ENCODE measurements around the gene ADAMTS12.
"Not testable (repeated sequence)": the region's sequence is repeated elsewhere in the genome, so short reads cannot be mapped to it uniquely, and the experiment has no call there.

The ADAMTS12 gene

GRCh38 chr5:33592245-33592644, 299.5 kb downstream of the ADAMTS12 start:
- DNase-seq (ENCODE audit: low read depth): no peak

GRCh38 chr5:33588654-33589372, 303.0 kb downstream of the ADAMTS12 start:
- no peak for DNase-seq (ENCODE audit: low read depth)

DNA sequence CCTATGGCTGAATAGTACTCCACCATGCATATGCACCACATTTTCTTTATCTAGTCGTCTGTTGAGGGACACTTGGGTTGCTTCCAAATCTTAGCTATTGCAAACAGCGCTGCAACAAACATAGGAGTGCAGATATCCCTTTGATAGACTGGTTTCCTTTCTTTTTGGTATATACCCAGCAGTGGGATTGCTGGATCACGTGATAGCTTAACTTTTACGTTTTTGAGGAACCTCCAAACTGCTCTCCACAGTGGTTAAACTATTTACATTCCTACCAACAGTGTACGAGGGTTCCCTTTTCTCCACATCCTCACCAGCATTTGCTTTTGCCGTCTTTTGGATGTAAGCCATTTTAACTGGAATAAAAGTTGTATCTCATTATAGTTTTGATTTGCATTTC, 308.5 kb downstream of the ADAMTS12 start:
- no peak for DNase-seq (ENCODE audit: low read depth)

GRCh38 chr5:33582417-33582816, 309.4 kb downstream of the ADAMTS12 start:
- DNase-seq (ENCODE audit: low read depth): no peak

DNA sequence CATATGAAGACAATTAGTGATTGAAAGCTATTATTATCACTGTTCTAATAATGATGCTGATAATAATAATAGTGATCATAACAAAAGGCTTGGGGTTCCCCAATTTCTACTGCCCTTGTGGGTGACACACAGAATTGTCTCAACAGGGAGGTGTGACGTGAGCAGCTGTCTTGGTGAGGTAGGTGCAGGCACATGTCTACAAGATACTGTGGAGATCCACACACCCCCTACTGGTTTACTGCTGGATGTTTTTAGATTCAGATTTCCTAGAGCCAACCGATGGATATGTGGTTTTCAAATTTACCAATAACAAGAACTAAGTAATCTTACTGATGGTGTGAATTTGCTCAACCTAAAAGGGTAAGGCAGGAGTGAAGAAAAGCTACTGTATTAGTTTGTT, 312.0 kb downstream of the ADAMTS12 start:
- no peak for DNase-seq (ENCODE audit: low read depth)

- DNase-seq (ENCODE audit: low read depth): no peak
Measured at GRCh38 chr5:33579152-33579551, 312.6 kb downstream of the ADAMTS12 start.

DNA sequence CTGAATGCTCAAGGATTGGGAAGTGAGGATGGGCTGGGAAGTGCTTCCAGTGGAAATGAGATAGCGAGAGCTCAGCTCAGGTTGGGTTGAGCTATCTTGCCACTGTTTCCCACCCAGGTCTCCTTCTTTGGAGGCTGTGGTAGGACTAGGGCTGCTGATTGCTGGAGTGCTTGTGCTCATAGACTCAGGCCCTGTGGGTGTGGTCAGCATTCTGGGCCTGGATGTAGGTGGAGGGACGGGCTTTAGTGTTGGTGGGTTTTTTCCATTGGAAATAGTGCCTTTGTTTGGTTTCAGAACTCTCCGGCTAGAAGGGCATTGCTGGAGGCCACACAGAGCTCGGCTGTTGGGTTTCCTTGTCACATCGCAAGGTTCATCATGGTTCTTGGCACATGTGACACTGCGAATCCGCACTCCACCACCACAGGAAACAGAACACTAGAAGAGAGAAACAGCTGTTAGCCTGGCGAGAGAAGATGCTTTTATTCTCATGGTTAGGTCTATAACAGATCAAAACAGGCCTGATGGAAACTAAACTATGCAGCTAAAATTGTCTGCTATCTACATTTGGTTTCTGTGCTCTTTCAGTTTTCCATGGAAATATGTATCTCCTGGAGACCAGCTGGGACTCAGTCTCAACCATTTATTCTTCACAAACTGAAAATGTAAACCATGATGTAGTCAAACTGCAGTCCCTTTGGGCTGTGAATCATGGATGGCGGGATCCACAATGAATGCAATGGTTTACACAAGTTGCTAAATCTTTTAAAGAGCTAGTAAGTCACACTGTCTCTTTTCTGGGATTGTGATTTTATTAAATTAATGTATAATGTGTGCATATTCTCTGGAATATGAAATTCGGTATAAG, 314.8 kb downstream of the ADAMTS12 start:
- DNase-seq (ENCODE audit: low read depth): no peak

- no peak for DNase-seq (ENCODE audit: low read depth)
Measured at GRCh38 chr5:33565324-33565723, 326.5 kb downstream of the ADAMTS12 start.

GRCh38 chr5:33563983-33564908, 327.5 kb downstream of the ADAMTS12 start:
- DNase-seq (ENCODE audit: low read depth): peak; percentile 14

DNA sequence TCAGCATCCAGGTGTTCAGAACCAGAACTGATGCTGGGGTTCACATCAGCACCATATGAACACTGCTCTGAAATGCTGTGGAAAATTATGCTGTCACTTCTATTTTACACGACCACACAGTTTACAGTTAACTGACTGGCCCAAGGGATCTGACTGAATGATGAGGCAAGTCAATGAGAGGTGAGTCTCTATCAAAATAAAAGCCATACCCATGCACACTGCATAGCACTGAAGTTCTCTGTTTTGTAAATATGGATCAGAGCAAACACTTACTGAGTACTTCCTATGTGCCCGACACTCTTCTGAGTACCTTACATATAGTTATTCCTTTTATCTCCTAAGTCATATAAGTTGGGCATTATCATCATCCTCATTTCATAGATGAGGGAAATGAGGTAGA, 328.3 kb downstream of the ADAMTS12 start:
- DNase-seq (ENCODE audit: low read depth): no peak

DNA sequence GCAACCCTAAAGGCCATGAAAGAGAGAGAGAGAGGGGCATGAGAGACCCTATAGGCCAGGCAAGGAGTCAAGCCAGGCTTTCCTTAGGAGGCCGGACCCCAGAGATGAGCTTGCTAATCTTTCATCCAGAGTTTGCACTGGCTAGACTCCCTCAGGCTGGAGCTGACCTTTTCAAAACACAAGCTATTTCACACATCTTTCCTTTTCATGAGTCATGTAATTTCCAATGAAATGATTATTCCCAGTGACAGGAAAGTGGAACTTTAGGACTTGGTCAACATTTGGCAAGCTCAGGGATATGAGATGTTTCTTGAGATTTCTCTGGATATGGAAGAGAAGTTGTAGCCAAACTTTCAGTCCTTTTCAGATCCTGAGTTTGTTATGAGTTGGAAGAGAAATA, 333.3 kb downstream of the ADAMTS12 start:
- peak; percentile 7 for DNase-seq (ENCODE audit: low read depth)

DNA sequence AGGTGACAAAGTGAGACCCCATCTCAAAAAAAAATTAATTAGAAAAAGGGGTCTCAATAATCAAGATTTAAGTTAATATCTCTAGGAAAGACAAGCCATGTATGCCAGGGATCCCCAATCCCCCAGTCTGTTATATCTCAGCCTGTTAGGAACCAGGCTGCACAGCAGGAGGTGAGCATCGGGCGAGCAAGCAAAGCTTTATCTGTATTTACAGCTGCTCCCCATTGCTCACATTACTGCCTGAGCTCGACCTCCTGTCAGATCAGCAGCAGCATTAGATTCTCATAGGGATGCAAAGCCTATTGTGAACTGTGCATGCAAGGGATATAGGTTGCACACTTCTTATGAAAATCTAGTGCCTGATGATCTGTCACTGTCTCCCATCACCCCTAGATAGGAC, 334.2 kb downstream of the ADAMTS12 start:
- DNase-seq (ENCODE audit: low read depth): no peak

DNA sequence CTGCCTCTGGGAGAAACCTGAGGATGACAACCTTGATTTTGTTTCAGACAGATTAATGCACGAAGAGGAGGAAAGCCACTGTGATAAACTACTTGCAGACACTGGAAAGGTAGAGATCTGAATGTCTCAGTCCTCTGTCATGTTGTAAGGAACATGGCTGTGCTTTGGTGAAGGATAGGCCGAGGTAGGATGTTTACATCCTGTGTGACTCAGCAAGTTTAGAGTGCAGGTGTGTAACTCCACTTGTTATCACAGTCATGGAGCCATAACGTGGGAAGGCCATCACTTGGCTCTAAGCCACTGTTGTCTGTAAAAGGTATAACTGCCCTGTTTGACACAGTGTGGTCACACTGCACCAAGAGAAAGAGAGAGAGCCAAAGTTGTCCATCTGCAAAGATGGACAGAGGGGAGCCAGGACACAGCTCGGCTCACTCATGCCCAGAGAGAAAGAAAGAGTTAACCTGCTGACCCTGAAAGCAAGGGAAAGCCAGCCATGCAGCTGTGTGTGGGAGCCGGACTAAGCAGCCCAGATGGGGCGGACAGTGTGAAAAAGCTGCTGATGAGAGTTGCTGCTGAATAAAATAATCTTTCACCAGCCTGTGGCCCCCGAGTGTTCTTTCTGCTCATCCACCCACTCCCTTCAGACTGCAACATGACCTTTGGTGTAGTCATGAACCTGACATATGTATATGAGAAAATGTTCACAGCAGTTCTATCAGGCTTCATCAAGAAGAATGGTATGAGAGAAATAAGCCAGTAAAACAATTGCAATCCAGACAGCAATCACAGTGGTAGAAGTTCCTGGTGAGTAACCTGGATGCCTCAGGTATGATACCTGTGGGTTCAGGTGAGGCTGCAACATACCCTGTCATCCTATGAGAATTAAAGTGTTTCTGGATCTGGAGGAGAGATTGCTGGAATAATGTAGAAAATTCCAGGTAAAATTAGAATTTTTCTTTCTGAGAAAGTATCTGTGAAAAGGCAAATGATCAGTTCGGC, 335.2 kb downstream of the ADAMTS12 start:
- DNase-seq (ENCODE audit: low read depth): peak; percentile 10

DNA sequence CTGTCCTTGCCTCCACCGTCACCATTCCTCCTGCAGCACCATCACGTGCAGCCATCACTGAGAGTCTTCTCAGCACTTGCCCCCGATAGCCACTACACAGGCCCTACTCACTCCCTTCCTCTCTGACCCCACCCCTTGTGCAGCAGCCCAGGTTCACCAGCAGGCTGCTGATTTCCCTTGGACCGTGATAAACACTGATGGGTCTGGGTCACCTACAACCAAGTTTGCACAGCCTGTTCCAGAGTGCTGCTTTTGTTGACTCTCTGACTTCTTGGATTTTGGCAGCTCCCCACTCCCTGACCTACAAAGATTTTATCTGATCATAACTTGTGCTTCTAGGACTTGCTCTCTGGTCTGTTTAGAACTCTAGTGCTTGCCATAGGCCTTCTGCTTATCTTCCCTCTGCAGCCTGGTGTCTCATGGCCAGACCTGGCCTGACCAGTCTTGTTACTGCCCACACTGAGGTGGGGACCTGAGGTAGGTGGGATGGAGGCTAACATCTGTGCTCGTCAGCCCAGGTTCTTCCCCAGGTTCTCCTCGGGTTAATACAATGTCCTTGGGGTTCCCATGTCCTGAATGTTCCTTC, 341.7 kb downstream of the ADAMTS12 start:
- no peak for DNase-seq (ENCODE audit: low read depth)

GRCh38 chr5:33539790-33540189, 352.0 kb downstream of the ADAMTS12 start:
- not testable (repeated sequence) for DNase-seq (ENCODE audit: low read depth)

DNA sequence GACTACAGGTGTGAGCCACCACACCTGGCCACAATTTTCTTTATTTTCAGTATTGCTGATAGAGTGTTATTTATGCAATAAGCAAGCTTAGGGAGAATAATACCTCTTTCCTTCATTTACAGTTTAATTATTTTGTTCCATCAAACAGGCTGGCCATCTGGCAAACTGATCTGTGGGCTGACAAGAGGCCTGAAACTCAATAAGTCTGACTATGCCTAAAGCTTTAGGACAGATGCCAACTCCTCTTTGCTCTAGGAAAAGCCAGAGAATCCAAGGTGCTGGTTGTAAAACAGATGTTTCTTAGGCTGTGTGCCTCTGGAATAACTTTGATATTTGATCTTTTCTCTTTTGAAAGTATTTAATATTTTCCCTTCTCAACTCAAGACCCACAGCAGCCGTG, 352.6 kb downstream of the ADAMTS12 start:
- DNase-seq (ENCODE audit: low read depth): no peak

DNA sequence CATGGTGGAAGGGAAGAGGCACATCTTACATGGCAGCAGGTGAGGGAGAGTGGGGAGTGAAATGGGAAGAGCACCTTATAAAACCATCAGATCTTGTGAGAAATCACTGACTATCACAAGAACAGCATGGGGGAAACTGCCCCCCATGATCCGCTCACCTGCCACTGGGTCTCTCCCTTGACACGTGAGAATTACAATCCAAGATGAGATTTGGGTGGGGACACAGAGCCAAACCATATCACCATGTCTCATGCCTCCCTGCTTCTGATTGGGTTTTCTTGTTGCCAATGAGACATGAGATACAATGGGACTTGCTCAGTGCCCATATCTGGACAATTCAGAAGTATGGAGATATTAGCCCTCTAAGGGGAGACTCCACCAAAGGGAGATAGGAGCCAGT, 353.6 kb downstream of the ADAMTS12 start:
- no peak for DNase-seq (ENCODE audit: low read depth)

GRCh38 chr5:33537240-33537639, 354.6 kb downstream of the ADAMTS12 start:
- DNase-seq (ENCODE audit: low read depth): no peak

DNA sequence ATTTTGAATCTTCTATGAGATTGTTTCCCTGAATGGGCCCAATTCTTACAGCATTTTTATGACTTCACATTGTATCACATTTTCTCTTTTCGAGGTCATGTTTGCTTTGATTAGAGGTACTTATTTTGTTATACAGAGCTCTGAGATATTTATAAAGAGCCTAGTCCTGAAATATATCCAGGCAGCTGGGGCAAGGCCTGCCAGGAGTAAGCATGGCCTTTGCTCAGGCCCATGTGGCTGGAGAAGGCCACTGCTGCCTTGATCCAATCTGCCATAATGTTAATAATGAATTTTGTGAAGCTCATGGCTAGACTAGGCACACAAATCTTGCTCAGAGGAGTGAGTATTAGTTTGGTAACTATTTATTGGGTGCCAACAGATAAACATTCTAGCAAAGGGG, 355.0 kb downstream of the ADAMTS12 start:
- no peak for DNase-seq (ENCODE audit: low read depth)

GRCh38 chr5:33531824-33532223, 360.0 kb downstream of the ADAMTS12 start:
- DNase-seq (ENCODE audit: low read depth): no peak

DNA sequence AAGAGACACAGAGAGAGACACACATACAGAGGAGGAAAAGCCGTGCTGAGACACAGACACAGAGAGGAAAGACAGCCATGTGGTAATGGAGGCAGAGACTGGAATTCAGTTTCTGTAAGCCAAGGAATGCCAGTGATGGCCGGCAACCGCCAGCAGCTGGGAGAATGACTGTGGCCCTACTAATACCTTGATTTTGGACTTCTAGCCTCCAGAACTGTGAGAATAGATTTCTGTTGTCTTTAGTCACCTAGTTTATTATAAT, 360.8 kb downstream of the ADAMTS12 start:
- no peak for DNase-seq (ENCODE audit: low read depth)

All from iris pigment epithelial cell (primary cell).